OCI-LY7 (cell line): ENCODE data around the gene STAT2.

Source experiments
- EZH2phosphoT487 ChIP-seq: fragments of 200-600 bp; sonication (generic); IDR thresholded peaks from 2 replicates; pipeline ENCODE4 v1.6.1; 2018; ENCODE audit warnings: low read depth, borderline replicate concordance, mild to moderate bottlenecking, mixed run types, antibody characterized with exemption, low read length, moderate library complexity, mixed read lengths
- TF ChIP-seq, protein P1 (sequence below): fragments of 200-600 bp; sonication (generic); conservative IDR thresholded peaks from 2 replicates; pipeline ENCODE4 v1.5.1; 2014; ENCODE audit warnings: mild to moderate bottlenecking, antibody characterized with exemption, low read length, moderate library complexity, mixed read lengths

- TF ChIP-seq, protein P1, sequence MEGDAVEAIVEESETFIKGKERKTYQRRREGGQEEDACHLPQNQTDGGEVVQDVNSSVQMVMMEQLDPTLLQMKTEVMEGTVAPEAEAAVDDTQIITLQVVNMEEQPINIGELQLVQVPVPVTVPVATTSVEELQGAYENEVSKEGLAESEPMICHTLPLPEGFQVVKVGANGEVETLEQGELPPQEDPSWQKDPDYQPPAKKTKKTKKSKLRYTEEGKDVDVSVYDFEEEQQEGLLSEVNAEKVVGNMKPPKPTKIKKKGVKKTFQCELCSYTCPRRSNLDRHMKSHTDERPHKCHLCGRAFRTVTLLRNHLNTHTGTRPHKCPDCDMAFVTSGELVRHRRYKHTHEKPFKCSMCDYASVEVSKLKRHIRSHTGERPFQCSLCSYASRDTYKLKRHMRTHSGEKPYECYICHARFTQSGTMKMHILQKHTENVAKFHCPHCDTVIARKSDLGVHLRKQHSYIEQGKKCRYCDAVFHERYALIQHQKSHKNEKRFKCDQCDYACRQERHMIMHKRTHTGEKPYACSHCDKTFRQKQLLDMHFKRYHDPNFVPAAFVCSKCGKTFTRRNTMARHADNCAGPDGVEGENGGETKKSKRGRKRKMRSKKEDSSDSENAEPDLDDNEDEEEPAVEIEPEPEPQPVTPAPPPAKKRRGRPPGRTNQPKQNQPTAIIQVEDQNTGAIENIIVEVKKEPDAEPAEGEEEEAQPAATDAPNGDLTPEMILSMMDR = no peak
- TF ChIP-seq EZH2phosphoT487 = no peak
These were observed 9.2 kb downstream of the STAT2 start for GRCh38 chr12:56350662-56351061.
